ENCODE data around the gene RALGAPA2. TPM values are rescaled to one million over a fixed set of nuclear protein-coding genes. Genes with fewer than 3 reads are reported as not detected.

The RALGAPA2 gene
- total and polyA plus RNA-seq, 2 donors (not counting 3 experiments of a cell fraction or from before 2014, with no cell fraction given): 10.0 to 46.8 TPM

DNA sequence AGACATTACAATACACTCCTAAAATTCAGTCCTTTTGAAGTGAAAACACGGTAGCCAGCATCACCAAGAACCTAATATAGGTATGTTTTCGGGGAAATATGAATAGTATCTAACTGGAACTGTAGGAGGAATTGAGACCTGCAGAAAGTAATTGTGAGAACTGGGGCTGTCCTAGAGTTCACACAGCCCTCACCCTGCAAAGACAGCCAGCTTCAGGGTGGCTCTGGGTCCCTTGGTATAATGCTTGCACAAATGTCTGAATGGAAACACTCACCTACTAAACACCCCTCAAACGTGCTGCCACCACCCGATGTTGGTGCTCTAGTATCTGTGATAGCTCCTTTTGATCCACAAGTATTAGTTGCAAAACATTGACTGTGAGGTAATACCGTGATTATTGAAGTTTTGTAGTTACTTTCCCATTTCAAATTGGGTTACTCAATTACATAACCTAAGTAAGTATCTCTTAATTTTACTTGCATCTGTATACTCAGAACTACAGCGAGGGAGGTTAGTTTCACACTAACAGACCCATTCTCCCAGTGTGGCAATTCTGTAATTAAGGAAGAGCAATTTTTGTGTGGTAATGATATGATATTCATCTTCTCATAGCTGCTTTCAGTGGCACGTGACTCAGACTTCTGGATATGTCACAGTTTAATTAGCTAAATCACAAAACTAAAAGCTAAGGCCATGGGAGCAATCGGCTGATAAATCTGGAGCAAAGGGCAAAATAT lies 215.0 kb downstream of the RALGAPA2 start:
- no peaks in the 10 kb centered on the region for H3K9me3 ChIP-seq (replicated peaks; ENCODE audit: control insufficient read depth, insufficient read depth, low read length)
- no peak overlapping the region for H3K4me2 ChIP-seq (ENCODE audit: insufficient read depth, low read length)
- no peak overlapping the region for H2AFZ ChIP-seq (ENCODE audit: low read depth, low read length)
- ChIA-PET CTCF (interaction anchor here (1.1 kb wide), 1 partner anchor 11 kb away, joined by 3 read pairs; no protein-coding TSS in a partner anchor), POLR2A (no interaction called here)
- no peak overlapping the region for H3K4me3 ChIP-seq (replicated peaks in 1 of 3; ENCODE audit: insufficient read depth in 1 of 3, low read depth in 1 of 3, low read length in 3 of 3)
- H3K9me1 ChIP-seq (replicated peaks; ENCODE audit: control insufficient read depth, extremely low read depth, insufficient read depth, low read length): no peaks in the 10 kb centered on the region
- peaks cover 4% of the 10 kb centered on the region for H3K4me1 ChIP-seq (ENCODE audit: control insufficient read depth, extremely low read depth, insufficient read depth, low read length)
- TF ChIP-seq POLR2A (IDR thresholded peaks at IDR 0.05; ENCODE audit: low read depth, low read length): no peak
- no peak for TF ChIP-seq POLR2AphosphoS5 (IDR thresholded peaks at IDR 0.05; ENCODE audit: insufficient read depth, low read depth, low read length)
- TF ChIP-seq, protein P1, sequence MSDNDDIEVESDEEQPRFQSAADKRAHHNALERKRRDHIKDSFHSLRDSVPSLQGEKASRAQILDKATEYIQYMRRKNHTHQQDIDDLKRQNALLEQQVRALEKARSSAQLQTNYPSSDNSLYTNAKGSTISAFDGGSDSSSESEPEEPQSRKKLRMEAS (IDR thresholded peaks at IDR 0.05; ENCODE audit: insufficient read depth, insufficient read length): no peak
- no peak for TF ChIP-seq JUN (IDR thresholded peaks at IDR 0.05; ENCODE audit: borderline replicate concordance, insufficient read depth, insufficient read length, low read depth)
- TF ChIP-seq FOS (IDR thresholded peaks at IDR 0.05; ENCODE audit: borderline replicate concordance, insufficient read depth, low read length): no peak
- no peak for TF ChIP-seq EZH2 (IDR thresholded peaks at IDR 0.05; ENCODE audit: borderline replicate concordance, low read depth, low read length, severe bottlenecking)
- TF ChIP-seq MYC (IDR thresholded peaks at IDR 0.05; ENCODE audit: low read depth, low read length): no peak
- no peak overlapping the region for H3K9ac ChIP-seq (replicated peaks; ENCODE audit: extremely low read depth, insufficient read depth, low read length)
- H3K27ac ChIP-seq (ENCODE audit: insufficient read depth, low read depth, low read length): no peak overlapping the region
- intact Hi-C loops (cut with micrococcal nuclease): no loop called here
- dilution Hi-C loops (cut with MboI; ENCODE audit: extremely low pct_ligation_motif_present, low sequenced_read_pairs): no loop called here
- peaks cover 4 to 5% of the 10 kb centered on the region in 2 experiments for H3K36me3 ChIP-seq (ENCODE audit: control insufficient read depth in 2 of 2, extremely low read depth in 1 of 2, insufficient read depth in 2 of 2, low read length in 2 of 2)
- H3K27me3 ChIP-seq (ENCODE audit: control insufficient read depth in 2 of 2, insufficient read depth in 2 of 2, low read length in 2 of 2): no peaks in the 10 kb centered on the region
- no peaks in the 10 kb centered on the region for H4K20me1 ChIP-seq (replicated peaks; ENCODE audit: control insufficient read depth, extremely low read depth, insufficient read depth, low read length)
- no TSS peak for BruUV-seq (replicated peaks)
- FAIRE-seq (no peak), DNase-seq (ENCODE audit: low read depth, low spot score) (no peak)
- no peaks in the 10 kb centered on the region for H3K79me2 ChIP-seq (ENCODE audit: control insufficient read depth, insufficient read depth, low read length)

All from endothelial cell of umbilical vein (primary cell).